ENCODE results near the gene SPAG9.
A peak's percentile ranks its signal among the peaks of the same experiment; 100 is the strongest.

The SPAG9 gene

GRCh38 chr17:50924800-50925199 lies 195.9 kb downstream of the SPAG9 start:
- Histone ChIP-seq H3K36me3 (ENCODE audit: insufficient read depth, low read length) (no peaks in the 10 kb centered on the region), H3K9ac (ENCODE audit: insufficient read length) (no peak overlapping the region), H3K4me3 (no peak overlapping the region), H3K9me3 (ENCODE audit: low read depth, low read length) (no peaks in the 10 kb centered on the region), H3K27ac (no peak overlapping the region)
- no peak for DNase-seq (ENCODE audit: low read depth, low spot score)
- no peak for TF ChIP-seq POLR2AphosphoS5 (IDR thresholded peaks at IDR 0.05; ENCODE audit: borderline replicate concordance, low read depth, low read length)
- TF ChIP-seq FOXP2 (optimal IDR thresholded peaks at IDR 0.05; ENCODE audit: control extremely low read depth, extremely low read length, insufficient read depth) = no peak
- TF ChIP-seq EZH2 (IDR thresholded peaks at IDR 0.05) = no peak

- H3K27ac ChIP-seq = no peak overlapping the region
- TF ChIP-seq FOXP2 (optimal IDR thresholded peaks at IDR 0.05; ENCODE audit: control extremely low read depth, extremely low read length, insufficient read depth) (no peak), EZH2 (IDR thresholded peaks at IDR 0.05) (no peak), POLR2AphosphoS5 (IDR thresholded peaks at IDR 0.05; ENCODE audit: borderline replicate concordance, low read depth, low read length) (no peak)
- no peak overlapping the region for H3K9ac ChIP-seq (ENCODE audit: insufficient read length)
- no peaks in the 10 kb centered on the region for H3K9me3 ChIP-seq (ENCODE audit: low read depth, low read length)
- no peaks in the 10 kb centered on the region for H3K36me3 ChIP-seq (ENCODE audit: insufficient read depth, low read length)
- no peak for DNase-seq (ENCODE audit: low read depth, low spot score)
- H3K4me3 ChIP-seq = no peak overlapping the region
Observed at GRCh38 chr17:50924300-50924699, 196.4 kb downstream of the SPAG9 start.

GRCh38 chr17:50923611-50924010 lies 197.1 kb downstream of the SPAG9 start:
- Histone ChIP-seq H3K36me3 (ENCODE audit: insufficient read depth, low read length) (no peaks in the 10 kb centered on the region), H3K9ac (ENCODE audit: insufficient read length) (no peak overlapping the region), H3K9me3 (ENCODE audit: low read depth, low read length) (no peaks in the 10 kb centered on the region), H3K27ac (no peak overlapping the region), H3K4me3 (no peak overlapping the region)
- no peak for TF ChIP-seq POLR2AphosphoS5 (IDR thresholded peaks at IDR 0.05; ENCODE audit: borderline replicate concordance, low read depth, low read length)
- TF ChIP-seq EZH2 (IDR thresholded peaks at IDR 0.05) = no peak
- TF ChIP-seq FOXP2 (optimal IDR thresholded peaks at IDR 0.05; ENCODE audit: control extremely low read depth, extremely low read length, insufficient read depth) = no peak
- no peak for DNase-seq (ENCODE audit: low read depth, low spot score)

GRCh38 chr17:50922721-50923405 lies 197.8 kb downstream of the SPAG9 start:
- Histone ChIP-seq H3K27ac (no peak overlapping the region), H3K4me3 (no peak overlapping the region), H3K36me3 (ENCODE audit: insufficient read depth, low read length) (no peaks in the 10 kb centered on the region), H3K9me3 (ENCODE audit: low read depth, low read length) (no peaks in the 10 kb centered on the region), H3K9ac (ENCODE audit: insufficient read length) (no peak overlapping the region)
- DNase-seq (ENCODE audit: low read depth, low spot score) = no peak
- no peak for TF ChIP-seq POLR2AphosphoS5 (IDR thresholded peaks at IDR 0.05; ENCODE audit: borderline replicate concordance, low read depth, low read length)
- TF ChIP-seq FOXP2 (optimal IDR thresholded peaks at IDR 0.05; ENCODE audit: control extremely low read depth, extremely low read length, insufficient read depth) = no peak
- no peak for TF ChIP-seq EZH2 (IDR thresholded peaks at IDR 0.05)

- TF ChIP-seq POLR2AphosphoS5 (IDR thresholded peaks at IDR 0.05; ENCODE audit: borderline replicate concordance, low read depth, low read length) = no peak
- no peak for TF ChIP-seq EZH2 (IDR thresholded peaks at IDR 0.05)
- TF ChIP-seq FOXP2 (optimal IDR thresholded peaks at IDR 0.05; ENCODE audit: control extremely low read depth, extremely low read length, insufficient read depth) = no peak
- no peak overlapping the region for H3K27ac ChIP-seq
- DNase-seq (ENCODE audit: low read depth, low spot score) = no peak
Observed at GRCh38 chr17:50922107-50922506, 198.6 kb downstream of the SPAG9 start.

GRCh38 chr17:50920891-50921586 lies 199.6 kb downstream of the SPAG9 start:
- TF ChIP-seq EZH2 (IDR thresholded peaks at IDR 0.05) (no peak), FOXP2 (optimal IDR thresholded peaks at IDR 0.05; ENCODE audit: control extremely low read depth, extremely low read length, insufficient read depth) (no peak)
- Histone ChIP-seq H3K27ac (no peak overlapping the region), H3K4me3 (no peak overlapping the region), H3K36me3 (ENCODE audit: insufficient read depth, low read length) (no peaks in the 10 kb centered on the region), H3K9me3 (ENCODE audit: low read depth, low read length) (no peaks in the 10 kb centered on the region), H3K9ac (ENCODE audit: insufficient read length) (no peak overlapping the region)
- no peak for DNase-seq (ENCODE audit: low read depth, low spot score)

More at GRCh38 chr17:50922107-50922506, 198.6 kb downstream of the SPAG9 start:
- Histone ChIP-seq H3K36me3 (ENCODE audit: insufficient read depth, low read length) (no peaks in the 10 kb centered on the region), H3K9me3 (ENCODE audit: low read depth, low read length) (no peaks in the 10 kb centered on the region), H3K9ac (ENCODE audit: insufficient read length) (no peak overlapping the region), H3K4me3 (no peak overlapping the region)

GRCh38 chr17:50920041-50920410 lies 200.6 kb downstream of the SPAG9 start:
- no peaks in the 10 kb centered on the region for H3K9me3 ChIP-seq (ENCODE audit: low read depth, low read length)
- no peak for DNase-seq (ENCODE audit: low read depth, low spot score)
- H3K9ac ChIP-seq (ENCODE audit: insufficient read length) = no peak overlapping the region
- no peak overlapping the region for H3K27ac ChIP-seq
- H3K36me3 ChIP-seq (ENCODE audit: insufficient read depth, low read length) = no peaks in the 10 kb centered on the region
- peak overlapping the region; percentile 30; the same call in 1 of the 2 replicates for H3K4me3 ChIP-seq
- TF ChIP-seq POLR2AphosphoS5 (IDR thresholded peaks at IDR 0.05; ENCODE audit: borderline replicate concordance, low read depth, low read length) = no peak
- no peak for TF ChIP-seq EZH2 (IDR thresholded peaks at IDR 0.05)
- TF ChIP-seq FOXP2 (optimal IDR thresholded peaks at IDR 0.05; ENCODE audit: control extremely low read depth, extremely low read length, insufficient read depth) = no peak

GRCh38 chr17:50919321-50920040 lies 201.2 kb downstream of the SPAG9 start:
- Histone ChIP-seq H3K9ac (ENCODE audit: insufficient read length) (no peak overlapping the region), H3K36me3 (ENCODE audit: insufficient read depth, low read length) (no peaks in the 10 kb centered on the region), H3K27ac (no peak overlapping the region), H3K9me3 (ENCODE audit: low read depth, low read length) (no peaks in the 10 kb centered on the region), H3K4me3 (peak overlapping the region; percentile 30; the same call in 1 of the 2 replicates)
- peak; percentile 30 for DNase-seq (ENCODE audit: low read depth, low spot score)
- TF ChIP-seq POLR2AphosphoS5 (IDR thresholded peaks at IDR 0.05; ENCODE audit: borderline replicate concordance, low read depth, low read length) (no peak), EZH2 (IDR thresholded peaks at IDR 0.05) (no peak), FOXP2 (optimal IDR thresholded peaks at IDR 0.05; ENCODE audit: control extremely low read depth, extremely low read length, insufficient read depth) (no peak)
